GM21825 (cell line): ENCODE results near the gene CCR6.
"Not testable (repeated sequence)": the region's sequence is repeated elsewhere in the genome, so short reads cannot be mapped to it uniquely, and the experiment has no call there.

Source experiments
- ATAC-seq: cut with Tn5 transposase; IDR thresholded peaks from one replicate; pipeline ENCODE4 v1.9.1; 2021; ENCODE audit warnings: mild to moderate bottlenecking, moderate library complexity; ENCODE audit not compliant: unreplicated experiment

The CCR6 gene

GRCh38 chr6:167165858-167166471 is 43.1 kb downstream of the CCR6 start:
- ATAC-seq, result no peak

- not testable (repeated sequence) for ATAC-seq
These were observed 44.8 kb downstream of the CCR6 start for GRCh38 chr6:167167699-167168098.

- not testable (repeated sequence) for ATAC-seq
These were observed 45.4 kb downstream of the CCR6 start for GRCh38 chr6:167168296-167168695.

- not testable (repeated sequence) for ATAC-seq
These were observed 47.0 kb downstream of the CCR6 start for GRCh38 chr6:167169867-167170266.

GRCh38 chr6:167171300-167171699 is 48.4 kb downstream of the CCR6 start:
- not testable (repeated sequence) for ATAC-seq

GRCh38 chr6:167172011-167172410 is 49.1 kb downstream of the CCR6 start:
- not testable (repeated sequence) for ATAC-seq

- ATAC-seq, result not testable (repeated sequence)
These were observed 54.4 kb downstream of the CCR6 start for GRCh38 chr6:167177271-167177670.

GRCh38 chr6:167178896-167179655 is 56.2 kb downstream of the CCR6 start:
- not testable (repeated sequence) for ATAC-seq

- not testable (repeated sequence) for ATAC-seq
These were observed 57.2 kb downstream of the CCR6 start for GRCh38 chr6:167180086-167180485.

- not testable (repeated sequence) for ATAC-seq
These were observed 58.5 kb downstream of the CCR6 start for GRCh38 chr6:167181351-167181750.

- peak; percentile 83 for ATAC-seq
These were observed 60.0 kb downstream of the CCR6 start for GRCh38 chr6:167182913-167183314.

- ATAC-seq, result not testable (repeated sequence)
These were observed 62.2 kb downstream of the CCR6 start for GRCh38 chr6:167185101-167185500.

- not testable (repeated sequence) for ATAC-seq
These were observed 64.4 kb downstream of the CCR6 start for GRCh38 chr6:167187275-167187674.
